HG02981 (cell line): ENCODE data around the gene ASB16.

Source experiments
- ATAC-seq: cut with Tn5 transposase; IDR thresholded peaks from one replicate; pipeline ENCODE4 v1.9.1; 2021; ENCODE audit warnings: mild to moderate bottlenecking, moderate library complexity; ENCODE audit not compliant: unreplicated experiment

ASB16 gene

GRCh38 chr17:44222112-44222869 is 51.8 kb downstream of the ASB16 start:
- no peak for ATAC-seq

- ATAC-seq = no peak
These were observed 53.1 kb downstream of the ASB16 start for GRCh38 chr17:44223541-44224071.
